Measurements from ENCODE around the gene TEDC1.

Gene TEDC1

DNA sequence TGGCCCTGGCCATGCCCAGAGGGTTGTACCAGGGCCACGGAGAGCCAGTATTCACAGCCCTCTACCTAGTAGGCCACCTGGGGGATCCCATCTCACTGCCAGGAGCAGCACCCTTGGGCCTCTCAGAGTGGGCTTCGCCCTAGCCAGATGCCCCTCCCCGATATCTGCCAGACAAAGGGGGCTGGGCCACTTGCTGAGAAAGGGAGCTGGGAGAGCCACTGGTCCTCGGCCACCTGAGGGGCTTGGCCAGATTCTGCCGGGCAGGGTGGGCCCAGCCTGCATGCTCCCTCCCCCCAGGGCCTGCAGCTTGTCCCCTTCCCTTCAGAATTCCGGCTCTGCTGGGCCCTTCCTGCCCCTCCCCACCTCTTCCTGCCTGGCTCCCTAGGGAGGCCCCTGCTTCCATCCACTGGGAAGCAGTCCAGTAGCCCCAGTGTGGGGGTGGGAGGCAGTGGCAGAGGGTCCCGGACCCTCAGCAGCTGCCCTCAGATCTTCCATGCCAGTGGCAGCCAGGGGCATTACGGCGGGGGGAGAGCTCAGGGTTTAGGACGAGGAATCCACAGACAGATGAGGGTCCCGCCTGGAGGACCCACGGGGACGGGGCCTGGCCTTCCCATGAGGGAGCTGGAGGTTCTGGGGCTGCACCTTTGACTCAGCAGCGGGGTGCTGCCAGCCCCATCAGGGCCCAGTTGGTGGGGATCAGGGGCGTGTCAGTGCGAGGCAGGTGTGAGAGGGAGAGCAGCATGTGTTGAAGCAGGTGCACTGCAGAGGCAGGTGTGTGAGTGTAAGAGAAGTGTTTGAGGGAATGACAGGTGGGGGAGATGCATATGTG is 14.0 kb upstream of the TEDC1 start:
- no peak for DNase-seq (ENCODE audit: low spot score)
- TF ChIP-seq, protein P1, sequence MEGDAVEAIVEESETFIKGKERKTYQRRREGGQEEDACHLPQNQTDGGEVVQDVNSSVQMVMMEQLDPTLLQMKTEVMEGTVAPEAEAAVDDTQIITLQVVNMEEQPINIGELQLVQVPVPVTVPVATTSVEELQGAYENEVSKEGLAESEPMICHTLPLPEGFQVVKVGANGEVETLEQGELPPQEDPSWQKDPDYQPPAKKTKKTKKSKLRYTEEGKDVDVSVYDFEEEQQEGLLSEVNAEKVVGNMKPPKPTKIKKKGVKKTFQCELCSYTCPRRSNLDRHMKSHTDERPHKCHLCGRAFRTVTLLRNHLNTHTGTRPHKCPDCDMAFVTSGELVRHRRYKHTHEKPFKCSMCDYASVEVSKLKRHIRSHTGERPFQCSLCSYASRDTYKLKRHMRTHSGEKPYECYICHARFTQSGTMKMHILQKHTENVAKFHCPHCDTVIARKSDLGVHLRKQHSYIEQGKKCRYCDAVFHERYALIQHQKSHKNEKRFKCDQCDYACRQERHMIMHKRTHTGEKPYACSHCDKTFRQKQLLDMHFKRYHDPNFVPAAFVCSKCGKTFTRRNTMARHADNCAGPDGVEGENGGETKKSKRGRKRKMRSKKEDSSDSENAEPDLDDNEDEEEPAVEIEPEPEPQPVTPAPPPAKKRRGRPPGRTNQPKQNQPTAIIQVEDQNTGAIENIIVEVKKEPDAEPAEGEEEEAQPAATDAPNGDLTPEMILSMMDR (IDR thresholded peaks at IDR 0.05; ENCODE audit: extremely low read depth, missing control alignments) = no peak

DNA sequence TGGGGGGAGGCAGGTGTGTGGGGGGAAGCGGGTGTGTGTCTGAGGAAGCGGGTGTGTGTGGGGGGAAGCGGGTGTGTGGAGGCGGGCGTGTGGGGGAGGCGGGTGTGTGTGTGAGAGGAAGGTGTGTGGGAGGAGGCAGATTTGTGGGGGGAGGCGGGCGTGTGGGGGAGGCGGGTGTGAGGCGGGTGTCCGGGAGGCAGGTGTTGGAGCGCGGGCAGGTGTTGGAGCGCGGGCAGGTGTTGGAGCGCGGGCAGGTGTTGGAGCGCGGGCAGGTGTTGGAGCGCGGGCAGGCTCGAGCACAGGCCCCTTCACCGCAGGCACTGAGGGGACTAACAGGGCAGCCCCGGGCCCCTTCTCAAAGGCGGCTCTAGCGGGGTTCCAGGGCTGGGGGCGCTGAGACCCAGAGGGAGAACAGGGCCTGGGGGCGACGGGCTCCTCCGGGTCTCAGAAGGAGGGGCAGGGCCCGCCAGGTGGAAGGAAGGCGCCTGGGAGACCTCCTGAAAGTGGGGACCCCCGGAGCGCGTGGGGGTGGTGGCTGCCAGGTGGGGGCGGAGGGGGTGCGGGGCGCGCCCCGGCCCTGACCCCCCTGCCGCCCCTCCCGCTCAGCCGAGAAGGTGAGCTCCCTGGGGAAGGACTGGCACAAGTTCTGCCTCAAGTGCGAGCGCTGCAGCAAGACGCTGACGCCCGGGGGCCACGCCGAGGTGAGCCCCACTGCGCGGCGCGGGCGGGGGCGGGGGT is 13.2 kb upstream of the TEDC1 start:
- DNase-seq (ENCODE audit: low spot score) = no peak

DNA sequence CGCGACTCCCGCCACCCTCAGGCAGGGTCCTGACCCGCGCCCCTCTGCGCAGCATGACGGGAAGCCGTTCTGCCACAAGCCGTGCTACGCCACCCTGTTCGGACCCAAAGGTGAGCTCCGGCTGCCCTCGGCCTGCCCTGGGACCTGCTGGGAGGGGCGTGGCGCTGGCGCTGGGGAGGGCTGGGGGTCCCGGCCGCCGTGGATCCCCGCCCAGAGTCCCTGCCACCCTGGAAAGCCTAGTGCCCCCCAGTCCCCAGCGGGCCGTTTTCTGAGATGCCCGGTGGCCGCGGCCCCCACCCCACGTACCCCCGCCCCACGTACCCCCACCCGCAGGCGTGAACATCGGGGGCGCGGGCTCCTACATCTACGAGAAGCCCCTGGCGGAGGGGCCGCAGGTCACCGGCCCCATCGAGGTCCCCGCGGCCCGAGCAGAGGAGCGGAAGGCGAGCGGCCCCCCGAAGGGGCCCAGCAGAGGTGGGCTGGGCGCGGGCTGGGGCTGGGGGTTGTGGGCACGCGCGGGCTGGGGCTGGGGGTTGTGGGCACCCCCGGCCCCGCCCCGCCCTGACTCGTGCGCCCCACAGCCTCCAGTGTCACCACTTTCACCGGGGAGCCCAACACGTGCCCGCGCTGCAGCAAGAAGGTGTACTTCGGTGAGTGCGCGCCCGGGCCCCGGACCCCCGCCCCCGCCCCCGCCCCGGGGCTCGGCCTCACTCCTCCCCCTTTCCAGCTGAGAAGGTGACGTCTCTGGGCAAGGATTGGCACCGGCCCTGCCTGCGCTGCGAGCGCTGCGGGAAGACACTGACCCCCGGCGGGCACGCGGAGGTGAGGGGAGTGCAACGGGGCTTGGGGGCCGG is 12.4 kb upstream of the TEDC1 start:
- DNase-seq (ENCODE audit: low spot score) = no peak
- TF ChIP-seq, protein P1 (IDR thresholded peaks at IDR 0.05; ENCODE audit: extremely low read depth, missing control alignments) = no peak

More for the DNA sequence above, 13.2 kb upstream of the TEDC1 start:
- TF ChIP-seq, protein P1 (IDR thresholded peaks at IDR 0.05; ENCODE audit: extremely low read depth, missing control alignments) = no peak

DNA sequence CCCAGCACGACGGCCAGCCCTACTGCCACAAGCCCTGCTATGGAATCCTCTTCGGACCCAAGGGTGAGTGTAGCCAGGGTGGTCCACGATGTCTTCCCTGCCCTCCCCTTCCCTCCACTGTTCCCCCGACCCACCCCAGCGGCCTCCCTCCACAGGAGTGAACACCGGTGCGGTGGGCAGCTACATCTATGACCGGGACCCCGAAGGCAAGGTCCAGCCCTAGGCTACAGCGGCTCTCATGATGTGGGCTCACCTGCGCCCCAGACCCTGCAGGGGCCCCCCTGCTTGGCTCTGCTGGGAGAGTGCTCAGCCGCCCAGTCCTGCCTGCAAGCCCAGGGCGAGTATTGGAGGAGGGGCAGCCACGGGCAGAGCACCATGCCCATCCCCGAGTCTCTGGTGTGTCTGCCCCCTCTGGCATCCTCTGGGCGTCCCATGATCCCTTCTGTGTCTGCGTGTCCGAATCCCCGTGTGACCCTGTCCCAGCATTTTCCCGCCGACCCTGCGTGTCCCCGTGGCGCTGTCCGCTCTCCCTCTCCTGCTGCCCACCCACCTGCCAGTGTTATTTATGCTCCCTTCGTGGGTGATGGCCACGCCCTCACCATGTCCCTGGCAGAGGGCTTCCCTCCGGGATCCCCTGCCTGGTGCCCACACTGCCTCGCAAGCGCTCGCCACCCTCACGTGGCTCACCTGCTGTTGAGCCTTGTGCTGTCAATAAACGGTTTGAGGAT is 11.5 kb upstream of the TEDC1 start:
- DNase-seq (ENCODE audit: low spot score) = no peak
- TF ChIP-seq, protein P1 (IDR thresholded peaks at IDR 0.05; ENCODE audit: extremely low read depth, missing control alignments) = no peak

DNA sequence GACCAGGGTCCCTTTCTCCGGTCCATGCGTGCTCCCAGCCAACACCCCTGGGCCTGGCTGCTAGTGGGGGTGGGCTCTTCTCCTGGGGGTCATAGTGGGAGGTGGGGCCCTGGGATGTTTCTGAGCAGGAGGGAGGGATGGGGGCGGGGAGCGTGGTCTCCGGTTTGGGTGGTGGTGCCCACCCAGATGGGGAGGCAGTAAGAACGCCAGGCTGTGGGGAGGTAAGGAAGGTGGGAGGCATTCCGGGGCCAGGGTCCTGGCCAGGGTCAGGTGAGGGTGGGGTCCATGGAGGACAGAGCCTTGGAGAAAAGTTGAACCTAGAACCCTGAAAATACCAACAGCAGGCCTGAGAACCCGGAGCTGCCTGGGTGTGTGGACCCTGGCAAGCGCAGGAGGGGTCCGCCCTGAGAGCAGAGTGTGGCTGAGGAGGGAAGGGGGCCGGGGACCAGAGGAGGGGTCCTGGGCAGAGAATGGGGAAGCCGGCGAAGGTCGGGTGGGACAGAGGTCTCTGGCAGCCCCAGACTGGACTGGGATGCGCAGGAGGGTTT is 10.8 kb upstream of the TEDC1 start:
- no peak for DNase-seq (ENCODE audit: low spot score)
- TF ChIP-seq, protein P1 (IDR thresholded peaks at IDR 0.05; ENCODE audit: extremely low read depth, missing control alignments) = no peak

DNA sequence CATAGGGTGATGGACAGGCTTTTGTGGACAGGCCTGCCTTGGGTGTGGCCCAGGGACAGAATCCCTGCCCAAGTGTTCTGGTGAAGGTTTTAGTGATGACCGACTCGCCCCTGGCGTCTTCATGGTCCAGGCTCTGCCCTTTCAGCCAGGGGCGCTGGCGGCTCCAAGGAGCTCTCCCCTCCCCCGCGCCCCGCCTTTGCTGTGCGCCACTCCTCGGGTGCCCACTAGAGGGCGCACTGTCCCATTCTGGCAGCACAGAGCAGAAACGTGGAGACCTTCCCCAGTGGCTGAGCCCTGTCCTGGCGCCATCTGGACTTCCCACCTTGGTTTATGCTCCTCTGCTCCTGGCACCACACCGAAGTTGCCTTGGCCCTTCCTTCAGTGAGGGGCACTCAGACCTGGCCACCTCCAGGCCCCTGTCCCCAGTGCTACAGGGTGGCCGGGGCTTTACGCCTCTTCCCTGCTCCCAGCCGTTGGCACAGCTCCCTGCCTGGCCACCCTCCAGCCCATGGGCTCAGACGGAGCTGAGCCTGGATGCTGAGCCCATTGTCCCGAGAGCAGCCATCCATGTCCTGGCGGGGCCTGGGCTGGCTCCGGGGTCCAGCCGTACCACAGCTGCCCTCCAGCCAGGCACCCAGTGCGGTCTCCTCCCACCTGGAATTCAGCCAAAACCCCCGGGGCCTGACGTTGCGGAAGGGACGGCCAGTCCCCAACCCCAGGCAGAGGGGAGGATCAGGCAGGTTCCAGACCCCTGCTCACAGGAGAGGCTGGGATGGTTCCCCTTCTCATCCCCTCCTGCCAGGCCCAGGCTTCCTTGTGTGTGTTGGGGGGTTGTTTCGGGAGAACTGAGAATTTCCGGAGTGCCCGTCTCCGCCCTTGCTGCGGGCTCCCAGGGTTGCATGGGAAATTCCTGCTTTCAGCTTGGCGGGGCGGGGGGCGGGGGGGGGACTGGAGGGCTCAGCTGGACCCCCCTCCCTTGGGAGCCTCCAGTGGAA is 9.9 kb upstream of the TEDC1 start:
- TF ChIP-seq, protein P1 (IDR thresholded peaks at IDR 0.05; ENCODE audit: extremely low read depth, missing control alignments) = peak; percentile 98
- peak; percentile 95 for DNase-seq (ENCODE audit: low spot score)

Measured in GM20000 (cell line).